Neural cell (in vitro differentiated cells): Measurements from ENCODE around the gene SPPL3.

Source experiments
- CTCF ChIP-seq: fragments of 450-650 bp; IDR thresholded peaks from 2 replicates; pipeline ENCODE4 v1.5.1; 2014; ENCODE audit warnings: antibody characterized with exemption, mild to moderate bottlenecking, moderate library complexity; ENCODE audit not compliant: poor library complexity, severe bottlenecking
- EP300 ChIP-seq: fragments of 450-650 bp; conservative IDR thresholded peaks from 2 replicates; pipeline ENCODE4 v1.6.1; 2014; ENCODE audit warnings: antibody characterized with exemption, mild to moderate bottlenecking, moderate library complexity; ENCODE audit not compliant: poor library complexity, severe bottlenecking
- EZH2 ChIP-seq: fragments of 200-600, 300-800 bp; shearing (Covaris generic), sonication (generic); IDR thresholded peaks from 2 replicates; pipeline ENCODE4 v1.6.1; 2014; ENCODE audit warnings: antibody characterized with exemption, low read length, borderline replicate concordance, mild to moderate bottlenecking; ENCODE audit not compliant: insufficient read depth, poor library complexity, severe bottlenecking
- MXI1 ChIP-seq: fragments of 450-650 bp; conservative IDR thresholded peaks from 2 replicates; pipeline ENCODE4 v1.6.1; 2014; ENCODE audit warnings: antibody characterized with exemption, mild to moderate bottlenecking; ENCODE audit not compliant: poor library complexity, severe bottlenecking
- POLR2AphosphoS5 ChIP-seq: IDR thresholded peaks from 2 replicates; pipeline ENCODE4 v1.6.1; 2012
- RAD21 ChIP-seq: fragments of 450-650 bp; conservative IDR thresholded peaks from 2 replicates; pipeline ENCODE4 v1.6.1; 2014; ENCODE audit warnings: antibody characterized with exemption, mild to moderate bottlenecking, moderate library complexity
- REST ChIP-seq: IDR thresholded peaks from 2 replicates; pipeline ENCODE4 v1.6.1; 2012; ENCODE audit warnings: borderline replicate concordance
- SMC3 ChIP-seq: fragments of 450-650 bp; conservative IDR thresholded peaks from 2 replicates; pipeline ENCODE4 v1.6.1; 2014; ENCODE audit warnings: antibody characterized with exemption, mild to moderate bottlenecking, moderate library complexity; ENCODE audit not compliant: poor library complexity
- TAF1 ChIP-seq: IDR thresholded peaks from 2 replicates; pipeline ENCODE4 v1.6.1; 2012; ENCODE audit warnings: low read depth

- TF ChIP-seq REST: no peak
- no peak for TF ChIP-seq EZH2
- no peak for TF ChIP-seq CTCF
- no peak for TF ChIP-seq RAD21
- TF ChIP-seq POLR2AphosphoS5: no peak
- TF ChIP-seq EP300: no peak
- TF ChIP-seq MXI1: no peak
- no peak for TF ChIP-seq SMC3
- no peak for TF ChIP-seq TAF1
Measured at GRCh38 chr12:120916561-120916960, 12.4 kb upstream of the SPPL3 start.
